Right lobe of liver (tissue), 6 donors: ENCODE results near the gene CDT1. TPM values are rescaled to one million over a fixed set of nuclear protein-coding genes. Genes with fewer than 3 reads are reported as not detected.

Experiments used
- ATAC-seq, 4 donors: fragments of 200-7000 bp; cut with Tn5 transposase; one replicate each; pipeline ENCODE4 v1.9.1; 2020; ENCODE audit warnings: mild to moderate bottlenecking in 4 of 4, moderate library complexity in 4 of 4
- DNase-seq, 3 donors: peaks; one replicate each; pipeline ENCODE4 v3.0.0-alpha.2; 2020
- H3K27ac ChIP-seq, 3 donors: fragments of 200-600 bp; one replicate each; pipeline ENCODE4 v1.8.0; 2022
- H3K27me3 ChIP-seq, 2 donors: fragments of 200-600 bp; one replicate each; pipeline ENCODE4 v1.8.0; 2022
- H3K36me3 ChIP-seq, 4 donors: fragments of 200-600 bp; sonication (generic) in 1 of 4; one replicate each; pipeline versions ENCODE4 v1.5.1 to v1.8.0; 2017 to 2022; ENCODE audit warnings: control low read depth in 1 of 4
- H3K4me1 ChIP-seq, 4 donors: fragments of 200-600 bp; sonication (generic) in 1 of 4; one replicate each; pipeline versions ENCODE4 v1.5.1 to v1.8.0; 2017 to 2022; ENCODE audit warnings: control low read depth in 1 of 4
- H3K4me3 ChIP-seq, 3 donors: fragments of 200-600 bp; one replicate each; pipeline ENCODE4 v1.8.0; 2022
- H3K9me3 ChIP-seq, 4 donors: fragments of 200-600 bp; sonication (generic) in 1 of 4; one replicate each; pipeline versions ENCODE4 v1.5.1 to v1.8.0; 2017 to 2022; ENCODE audit warnings: control low read depth in 1 of 4
- POLR2A ChIP-seq: fragments of 450-650 bp; IDR thresholded peaks from one replicate; pipeline ENCODE4 v1.6.1; 2017; ENCODE audit warnings: antibody characterized with exemption, mild to moderate bottlenecking
- WGBS: methylation state at CpG from one replicate; pipeline ENCODE4 v1.1.6; 2018; ENCODE audit warnings: low coverage, low lambda C conversion rate; ENCODE audit not compliant: insufficient coverage; ENCODE audit errors: missing lambda C conversion rate; 5-methylcytosine and 5-hydroxymethylcytosine counted together
- intact Hi-C, 2 donors: fragments of 100-400 bp; cut with DNase I; formaldehyde crosslinking; loops; one replicate each; pipeline versions ENCODE4 v1.11.2 to v1.14.1; 2022
- total RNA-seq, 6 experiments: library from RNA; depleted of rRNA in 2 of 6; stranded (reverse); fragments of >200 nt in 2 of 6; fragmentation: NEBNext Ultra II Directional in 3 of 6; extraction: Animal tissue kit (Norgen Biotek cat#: 25700) in 3 of 6; gene quantifications; one replicate each; pipeline versions ENCODE4 v1.1.0 to v1.2.4, GENCODE V29; 2016 to 2023
- TF ChIP-seq, protein P1 (sequence below), 4 donors: fragments of 200-600 bp in 3 of 4; fragments of 450-650 bp in 1 of 4; IDR thresholded peaks; one replicate each; pipeline versions ENCODE4 v1.5.1 to v1.8.0; 2016 to 2022; ENCODE audit warnings: antibody characterized with exemption in 4 of 4, mild to moderate bottlenecking in 2 of 4
- donor health status: DM: no; HTN: yes; CAD: no.
- donor health status: DM: no; HTN: no; CAD: no.
- donor health status: DM: no; HTN: no; CAD: no.
- donor health status: DM: no; HTN: yes; CAD: no.
- donor health status: DM: no; HTN: yes; CAD: no.

Gene CDT1
- total RNA-seq, 6 experiments from 2014 or later, result 0.22 to 9.6 (median 0.42) TPM

DNA sequence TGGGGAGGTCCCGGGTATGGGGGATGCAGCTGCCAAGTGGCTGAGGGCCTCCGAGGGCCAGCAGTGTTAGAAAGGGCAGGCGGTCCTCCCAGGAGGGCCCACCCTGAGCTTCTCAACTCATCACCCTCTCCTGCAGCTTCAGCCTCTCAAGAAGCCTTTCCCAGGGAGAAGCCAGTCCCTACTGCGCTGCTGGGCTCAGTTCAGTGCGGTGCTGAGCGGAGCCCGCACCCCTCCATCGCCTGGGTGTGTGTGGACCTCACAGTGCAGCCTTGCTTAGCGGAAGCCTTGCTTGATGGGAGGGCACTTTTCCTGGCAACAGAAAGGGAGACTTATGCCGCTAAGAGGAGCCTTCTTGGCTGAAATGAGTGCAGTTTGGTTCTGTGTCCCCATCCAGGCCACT lies 11.6 kb downstream of the CDT1 start:
- Histone ChIP-seq H3K4me1 (peaks cover 0 to 17% (median 4%) of the 10 kb centered on the region in 4 donors), H3K27ac (no peak overlapping the region), H3K27me3 (no peaks in the 10 kb centered on the region), H3K4me3 (no peak overlapping the region), H3K9me3 (no peaks in the 10 kb centered on the region), H3K36me3 (no peaks in the 10 kb centered on the region)
- no peak for TF ChIP-seq POLR2A
- TF ChIP-seq, protein P1, sequence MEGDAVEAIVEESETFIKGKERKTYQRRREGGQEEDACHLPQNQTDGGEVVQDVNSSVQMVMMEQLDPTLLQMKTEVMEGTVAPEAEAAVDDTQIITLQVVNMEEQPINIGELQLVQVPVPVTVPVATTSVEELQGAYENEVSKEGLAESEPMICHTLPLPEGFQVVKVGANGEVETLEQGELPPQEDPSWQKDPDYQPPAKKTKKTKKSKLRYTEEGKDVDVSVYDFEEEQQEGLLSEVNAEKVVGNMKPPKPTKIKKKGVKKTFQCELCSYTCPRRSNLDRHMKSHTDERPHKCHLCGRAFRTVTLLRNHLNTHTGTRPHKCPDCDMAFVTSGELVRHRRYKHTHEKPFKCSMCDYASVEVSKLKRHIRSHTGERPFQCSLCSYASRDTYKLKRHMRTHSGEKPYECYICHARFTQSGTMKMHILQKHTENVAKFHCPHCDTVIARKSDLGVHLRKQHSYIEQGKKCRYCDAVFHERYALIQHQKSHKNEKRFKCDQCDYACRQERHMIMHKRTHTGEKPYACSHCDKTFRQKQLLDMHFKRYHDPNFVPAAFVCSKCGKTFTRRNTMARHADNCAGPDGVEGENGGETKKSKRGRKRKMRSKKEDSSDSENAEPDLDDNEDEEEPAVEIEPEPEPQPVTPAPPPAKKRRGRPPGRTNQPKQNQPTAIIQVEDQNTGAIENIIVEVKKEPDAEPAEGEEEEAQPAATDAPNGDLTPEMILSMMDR (IDR thresholded peaks at IDR 0.05), result no peak
- ATAC-seq (no peak), DNase-seq (no peak)
- WGBS, result no CpG with 5 or more reads among the region's 10 CpGs
- intact Hi-C loops, result loop anchor here in 1 of 2 donors (10.0 kb wide), 2 partner anchors 50 to 350 kb away; partner anchors contain the start of gene PABPN1L

DNA sequence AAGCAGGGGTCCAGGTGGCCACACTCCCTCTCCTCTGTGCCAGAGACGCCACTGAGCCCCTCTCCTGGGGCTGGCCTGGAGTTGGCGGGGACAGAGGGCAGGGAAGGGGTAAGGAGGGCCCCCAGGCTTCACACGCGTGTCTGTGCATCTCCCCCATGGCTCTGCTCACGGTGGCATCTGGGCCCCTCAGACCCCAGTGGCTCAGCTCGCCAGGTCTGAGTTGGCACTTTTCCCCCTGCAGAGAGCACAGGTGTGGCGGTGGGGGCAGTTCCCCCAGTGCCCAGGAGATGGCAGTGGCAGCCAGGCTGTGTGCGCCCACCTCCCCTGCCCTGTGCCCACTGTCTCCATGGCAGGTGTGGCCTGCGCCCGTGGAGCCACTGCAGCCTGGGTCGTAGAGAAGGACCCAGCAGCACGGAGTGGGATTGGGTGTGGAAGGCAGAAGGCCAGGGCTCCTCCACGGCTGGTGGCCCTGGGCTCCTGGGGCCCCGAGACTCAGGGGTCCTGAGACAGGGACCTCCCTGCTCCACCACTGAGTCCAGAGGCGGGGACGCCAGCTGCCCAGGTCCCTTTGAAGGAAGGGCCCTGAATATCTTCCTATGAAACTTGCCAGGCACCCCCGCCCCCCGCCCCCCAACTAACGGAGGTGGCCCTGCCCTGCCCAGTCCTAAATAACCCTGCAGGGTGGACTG lies 12.5 kb downstream of the CDT1 start:
- WGBS, result no CpG with 5 or more reads among the region's 19 CpGs
- Histone ChIP-seq H3K4me1 (peaks cover 0 to 9% (median under 1%) of the 10 kb centered on the region in 4 donors), H3K27ac (no peak overlapping the region), H3K4me3 (no peak overlapping the region), H3K27me3 (no peaks in the 10 kb centered on the region), H3K9me3 (no peaks in the 10 kb centered on the region), H3K36me3 (no peaks in the 10 kb centered on the region)
- TF ChIP-seq, protein P1 (IDR thresholded peaks at IDR 0.05), result peak; percentile 67 to 78 (median 72)
- TF ChIP-seq POLR2A, result no peak
- intact Hi-C loops, result loop anchor here in 1 of 2 donors (10.0 kb wide), 2 partner anchors 49 to 349 kb away; partner anchors contain the start of gene PABPN1L
- ATAC-seq, result peak in 2 of 4 donors; percentile 10 to 28
- no peak for DNase-seq

GRCh38 chr16:88816736-88817535 lies 13.3 kb downstream of the CDT1 start:
- Histone ChIP-seq H3K36me3 (no peaks in the 10 kb centered on the region), H3K4me1 (peaks cover 0 to 5% (median 0%) of the 10 kb centered on the region in 4 donors), H3K27ac (no peak overlapping the region), H3K4me3 (no peak overlapping the region), H3K27me3 (no peaks in the 10 kb centered on the region), H3K9me3 (no peaks in the 10 kb centered on the region)
- intact Hi-C loops, result loop anchor here in 1 of 2 donors (10.0 kb wide), 2 partner anchors 48 to 348 kb away; partner anchors contain the start of gene PABPN1L
- DNase-seq (no peak), ATAC-seq (no peak)
- WGBS, result 95% methylated on average over 4 of the region's 41 CpGs
- no peak for TF ChIP-seq POLR2A
- TF ChIP-seq, protein P1 (IDR thresholded peaks at IDR 0.05), result no peak

- H3K27ac ChIP-seq, result no peak overlapping the region
- intact Hi-C loops, result loop anchor here in 1 of 2 donors (10.0 kb wide), 2 partner anchors 47 to 347 kb away; partner anchors contain the start of gene PABPN1L
- no peak for DNase-seq
These were observed 14.4 kb downstream of the CDT1 start for GRCh38 chr16:88817785-88818574.

More at GRCh38 chr16:88817785-88818574, 14.4 kb downstream of the CDT1 start:
- Histone ChIP-seq H3K27me3 (no peaks in the 10 kb centered on the region), H3K9me3 (no peaks in the 10 kb centered on the region), H3K4me3 (no peak overlapping the region), H3K36me3 (peaks cover 0 to 2% (median 0%) of the 10 kb centered on the region in 4 donors), H3K4me1 (no peaks in the 10 kb centered on the region)
- no peak for TF ChIP-seq POLR2A
- TF ChIP-seq, protein P1 (IDR thresholded peaks at IDR 0.05), result no peak
- 52% methylated on average over 3 of the region's 40 CpGs for WGBS
- no peak for ATAC-seq
